ENCODE measurements around the gene TMEM145.

The TMEM145 gene

GRCh38 chr19:42363614-42364346 is 50.7 kb downstream of the TMEM145 start:
- no peak for DNase-seq (ENCODE audit: low spot score)

GRCh38 chr19:42366673-42367072 is 53.6 kb downstream of the TMEM145 start:
- DNase-seq (ENCODE audit: low spot score): no peak

- no peak for DNase-seq (ENCODE audit: low spot score)
These were observed 54.8 kb downstream of the TMEM145 start for GRCh38 chr19:42367929-42368328.

- no peak for DNase-seq (ENCODE audit: low spot score)
These were observed 55.3 kb downstream of the TMEM145 start for GRCh38 chr19:42368360-42368759.

GRCh38 chr19:42368765-42369164 is 55.7 kb downstream of the TMEM145 start:
- no peak for DNase-seq (ENCODE audit: low spot score)

- no peak for DNase-seq (ENCODE audit: low spot score)
These were observed 56.4 kb downstream of the TMEM145 start for GRCh38 chr19:42369433-42370067.

DNA sequence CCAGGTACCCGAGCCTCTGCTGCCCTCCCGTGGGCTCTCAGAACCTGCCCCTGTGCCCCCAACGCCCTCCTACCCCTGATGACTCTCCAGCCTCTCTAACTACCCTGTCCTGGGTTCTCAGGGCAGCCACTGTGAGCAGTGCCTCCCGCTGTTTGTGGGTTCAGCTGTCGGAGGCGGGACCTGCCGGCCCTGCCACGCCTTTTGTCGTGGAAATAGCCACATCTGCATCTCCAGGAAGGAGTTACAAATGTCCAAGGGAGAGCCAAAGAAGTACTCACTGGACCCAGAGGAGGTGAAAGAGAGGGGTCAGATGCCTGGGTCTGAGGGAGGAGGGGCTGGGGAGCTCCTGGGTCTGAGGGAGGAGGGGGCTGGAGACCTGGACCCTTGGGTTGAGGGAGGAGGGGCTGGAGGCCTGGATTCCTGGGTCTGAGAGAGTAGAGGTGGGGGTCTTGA is 57.0 kb downstream of the TMEM145 start:
- DNase-seq (ENCODE audit: low spot score): no peak

- DNase-seq (ENCODE audit: low spot score): no peak
These were observed 57.6 kb downstream of the TMEM145 start for GRCh38 chr19:42370626-42371175.

Data from GM03348 (cell line).